Measurements from ENCODE around the gene ZNF160.
A peak's percentile ranks its signal among the peaks of the same experiment; 100 is the strongest.

The ZNF160 gene

DNA sequence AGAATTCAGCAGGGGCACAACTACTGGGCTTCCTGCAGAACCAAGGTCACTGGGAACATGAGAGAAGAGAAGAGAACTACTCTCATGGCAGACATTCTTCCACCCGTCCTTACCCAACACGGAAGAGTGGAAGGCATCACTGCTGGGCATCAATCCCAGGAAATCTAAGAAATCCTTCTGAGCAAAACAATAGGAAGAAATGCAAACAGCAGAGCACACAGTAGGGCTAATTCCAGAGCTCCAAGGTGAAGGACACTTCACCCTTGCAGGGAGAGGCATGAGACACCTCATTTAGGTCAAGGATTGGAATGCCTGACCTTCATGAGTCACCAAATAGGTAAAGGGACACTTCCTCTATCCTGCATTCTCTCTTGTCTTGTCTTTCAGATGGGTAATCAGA, 55.8 kb downstream of the ZNF160 start:
- no peaks in the 10 kb centered on the region for H3K79me2 ChIP-seq (ENCODE audit: control insufficient read depth, insufficient read depth, low read length, poor library complexity)

DNA sequence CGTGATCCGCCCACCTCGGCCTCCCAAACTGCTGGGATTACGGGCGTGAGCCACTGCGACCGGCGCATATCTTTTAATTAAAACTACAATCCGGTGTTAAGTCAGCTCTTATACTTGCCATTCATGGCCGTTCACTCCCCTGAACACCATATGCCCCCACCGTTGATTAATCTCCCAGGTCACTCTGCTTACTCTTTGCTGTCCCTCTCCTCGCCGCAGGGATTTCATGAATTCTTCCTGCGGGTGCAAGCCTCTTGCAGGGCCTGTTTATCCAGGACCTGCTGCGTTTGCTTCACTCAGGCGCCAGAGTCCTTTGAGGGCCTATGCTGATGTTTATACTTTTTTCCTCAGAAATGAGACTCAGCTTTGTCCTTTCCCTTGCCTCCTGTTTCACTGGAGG, 57.7 kb downstream of the ZNF160 start:
- no peak overlapping the region for H3K4ac ChIP-seq (ENCODE audit: low read depth, low read length)
- H2BK12ac ChIP-seq (ENCODE audit: low read length) = no peak overlapping the region
- H3K79me2 ChIP-seq (ENCODE audit: control insufficient read depth, insufficient read depth, low read length, poor library complexity) = no peaks in the 10 kb centered on the region
- no peaks in the 10 kb centered on the region for H3K79me1 ChIP-seq (ENCODE audit: low read length)
- no peak overlapping the region for H3K27ac ChIP-seq (ENCODE audit: low read depth, low read length)
- H3K4me3 ChIP-seq (ENCODE audit: low read depth, low read length) = no peak overlapping the region
- no peak overlapping the region for H3K18ac ChIP-seq (ENCODE audit: low read length)
- no peak overlapping the region for H3K9ac ChIP-seq (ENCODE audit: low read length)
- H2AFZ ChIP-seq (ENCODE audit: insufficient read depth, low read length, poor library complexity) = no peak overlapping the region
- H4K91ac ChIP-seq (ENCODE audit: low read depth, low read length) = no peak overlapping the region
- no peak overlapping the region for H2BK120ac ChIP-seq (ENCODE audit: insufficient read depth, low read length, poor library complexity)
- H3K4me2 ChIP-seq (ENCODE audit: low read length) = no peak overlapping the region
- no peak overlapping the region for H3K14ac ChIP-seq (ENCODE audit: low read length)
- WGBS (ENCODE audit: extremely low coverage, insufficient coverage, insufficient read length) = no CpG with 5 or more reads among the region's 16 CpGs
- H3K4me1 ChIP-seq (ENCODE audit: control insufficient read depth in 1 of 2, insufficient read depth in 2 of 2, low read length in 2 of 2) = peaks cover 0 to 5% of the 10 kb centered on the region in 2 experiments
- DNase-seq = peak; percentile 86 to 91
- H2AK5ac ChIP-seq (ENCODE audit: low read length) = no peak overlapping the region
- H4K12ac ChIP-seq (ENCODE audit: low read depth, low read length) = no peak overlapping the region
- peaks cover 3% of the 10 kb centered on the region for H3K9me3 ChIP-seq (ENCODE audit: insufficient read depth, low read depth, low read length)
- H2BK5ac ChIP-seq (ENCODE audit: low read depth, low read length, poor library complexity) = no peak overlapping the region
- no peaks in the 10 kb centered on the region for H3K27me3 ChIP-seq (ENCODE audit: insufficient read depth, low read length)
- H3K36me3 ChIP-seq (ENCODE audit: control insufficient read depth in 1 of 2, insufficient read depth in 2 of 2, low read length in 2 of 2) = no peaks in the 10 kb centered on the region
- no peak overlapping the region for H4K8ac ChIP-seq (ENCODE audit: low read depth, low read length)
- H3K23ac ChIP-seq (ENCODE audit: low read length) = no peak overlapping the region

More for the DNA sequence above, 55.8 kb downstream of the ZNF160 start:
- Histone ChIP-seq H2BK5ac (ENCODE audit: low read depth, low read length, poor library complexity) (no peak overlapping the region), H3K4me3 (ENCODE audit: low read depth, low read length) (no peak overlapping the region), H2AK5ac (ENCODE audit: low read length) (no peak overlapping the region), H3K36me3 (ENCODE audit: control insufficient read depth in 1 of 2, insufficient read depth in 2 of 2, low read length in 2 of 2) (no peaks in the 10 kb centered on the region), H2BK12ac (ENCODE audit: low read length) (no peak overlapping the region), H3K4ac (ENCODE audit: low read depth, low read length) (no peak overlapping the region), H3K9me3 (ENCODE audit: insufficient read depth, low read depth, low read length) (peaks cover 3% of the 10 kb centered on the region), H3K18ac (ENCODE audit: low read length) (no peak overlapping the region), H4K8ac (ENCODE audit: low read depth, low read length) (no peak overlapping the region), H3K23ac (ENCODE audit: low read length) (no peak overlapping the region), H4K12ac (ENCODE audit: low read depth, low read length) (no peak overlapping the region), H3K14ac (ENCODE audit: low read length) (no peak overlapping the region), H3K9ac (ENCODE audit: low read length) (no peak overlapping the region), H3K4me1 (ENCODE audit: control insufficient read depth in 1 of 2, insufficient read depth in 2 of 2, low read length in 2 of 2) (peaks cover 0 to 5% of the 10 kb centered on the region in 2 experiments), H3K27me3 (ENCODE audit: insufficient read depth, low read length) (no peaks in the 10 kb centered on the region), H2BK120ac (ENCODE audit: insufficient read depth, low read length, poor library complexity) (no peak overlapping the region), H3K79me1 (ENCODE audit: low read length) (no peaks in the 10 kb centered on the region), H3K27ac (ENCODE audit: low read depth, low read length) (no peak overlapping the region), H4K91ac (ENCODE audit: low read depth, low read length) (no peak overlapping the region), H2AFZ (ENCODE audit: insufficient read depth, low read length, poor library complexity) (no peak overlapping the region), H3K4me2 (ENCODE audit: low read length) (no peak overlapping the region)
- WGBS (ENCODE audit: extremely low coverage, insufficient coverage, insufficient read length) = no CpG with 5 or more reads among the region's 2 CpGs
- peak in 1 of 2 donors; percentile 14 for DNase-seq

DNA sequence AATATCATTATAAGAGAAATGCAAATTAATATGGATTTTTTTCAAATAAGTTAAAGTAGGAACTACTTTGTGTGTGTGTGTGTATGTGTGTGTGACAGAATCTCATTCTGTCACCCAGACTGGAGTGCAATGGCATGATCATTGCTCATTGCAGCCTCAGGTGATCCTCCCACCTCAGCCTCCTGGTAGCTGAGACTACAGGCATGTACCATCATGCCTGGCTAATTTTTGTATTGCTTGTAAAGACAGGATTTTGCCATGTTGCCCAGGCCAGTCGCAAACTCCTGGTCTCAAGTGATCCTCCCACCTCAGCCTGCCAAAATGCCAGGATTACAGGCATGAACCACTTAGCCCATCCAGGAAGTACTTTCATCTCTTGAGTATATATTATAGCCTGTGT, 61.9 kb downstream of the ZNF160 start:
- no peak overlapping the region for H3K18ac ChIP-seq (ENCODE audit: low read length)
- no CpG with 5 or more reads among the region's 1 CpG for WGBS (ENCODE audit: extremely low coverage, insufficient coverage, insufficient read length)
- no peaks in the 10 kb centered on the region for H3K79me1 ChIP-seq (ENCODE audit: low read length)
- H2AK5ac ChIP-seq (ENCODE audit: low read length) = no peak overlapping the region
- no peak overlapping the region for H3K4me2 ChIP-seq (ENCODE audit: low read length)
- H3K14ac ChIP-seq (ENCODE audit: low read length) = no peak overlapping the region
- peaks cover 4% of the 10 kb centered on the region for H3K9me3 ChIP-seq (ENCODE audit: insufficient read depth, low read depth, low read length)
- peaks cover 0 to 5% of the 10 kb centered on the region in 2 experiments for H3K4me1 ChIP-seq (ENCODE audit: control insufficient read depth in 1 of 2, insufficient read depth in 2 of 2, low read length in 2 of 2)
- no peak overlapping the region for H2BK120ac ChIP-seq (ENCODE audit: insufficient read depth, low read length, poor library complexity)
- peak; percentile 52 to 57 for DNase-seq
- H3K4ac ChIP-seq (ENCODE audit: low read depth, low read length) = no peak overlapping the region
- no peak overlapping the region for H3K4me3 ChIP-seq (ENCODE audit: low read depth, low read length)
- no peak overlapping the region for H4K91ac ChIP-seq (ENCODE audit: low read depth, low read length)
- no peak overlapping the region for H4K8ac ChIP-seq (ENCODE audit: low read depth, low read length)
- no peak overlapping the region for H3K9ac ChIP-seq (ENCODE audit: low read length)
- H3K27ac ChIP-seq (ENCODE audit: low read depth, low read length) = no peak overlapping the region
- H2AFZ ChIP-seq (ENCODE audit: insufficient read depth, low read length, poor library complexity) = no peak overlapping the region
- peak overlapping the region; percentile 22 for H3K23ac ChIP-seq (ENCODE audit: low read length)
- no peaks in the 10 kb centered on the region for H3K79me2 ChIP-seq (ENCODE audit: control insufficient read depth, insufficient read depth, low read length, poor library complexity)
- H4K12ac ChIP-seq (ENCODE audit: low read depth, low read length) = no peak overlapping the region
- H3K36me3 ChIP-seq (ENCODE audit: control insufficient read depth in 1 of 2, insufficient read depth in 2 of 2, low read length in 2 of 2) = no peaks in the 10 kb centered on the region
- no peaks in the 10 kb centered on the region for H3K27me3 ChIP-seq (ENCODE audit: insufficient read depth, low read length)
- H2BK12ac ChIP-seq (ENCODE audit: low read length) = no peak overlapping the region
- no peak overlapping the region for H2BK5ac ChIP-seq (ENCODE audit: low read depth, low read length, poor library complexity)

DNA sequence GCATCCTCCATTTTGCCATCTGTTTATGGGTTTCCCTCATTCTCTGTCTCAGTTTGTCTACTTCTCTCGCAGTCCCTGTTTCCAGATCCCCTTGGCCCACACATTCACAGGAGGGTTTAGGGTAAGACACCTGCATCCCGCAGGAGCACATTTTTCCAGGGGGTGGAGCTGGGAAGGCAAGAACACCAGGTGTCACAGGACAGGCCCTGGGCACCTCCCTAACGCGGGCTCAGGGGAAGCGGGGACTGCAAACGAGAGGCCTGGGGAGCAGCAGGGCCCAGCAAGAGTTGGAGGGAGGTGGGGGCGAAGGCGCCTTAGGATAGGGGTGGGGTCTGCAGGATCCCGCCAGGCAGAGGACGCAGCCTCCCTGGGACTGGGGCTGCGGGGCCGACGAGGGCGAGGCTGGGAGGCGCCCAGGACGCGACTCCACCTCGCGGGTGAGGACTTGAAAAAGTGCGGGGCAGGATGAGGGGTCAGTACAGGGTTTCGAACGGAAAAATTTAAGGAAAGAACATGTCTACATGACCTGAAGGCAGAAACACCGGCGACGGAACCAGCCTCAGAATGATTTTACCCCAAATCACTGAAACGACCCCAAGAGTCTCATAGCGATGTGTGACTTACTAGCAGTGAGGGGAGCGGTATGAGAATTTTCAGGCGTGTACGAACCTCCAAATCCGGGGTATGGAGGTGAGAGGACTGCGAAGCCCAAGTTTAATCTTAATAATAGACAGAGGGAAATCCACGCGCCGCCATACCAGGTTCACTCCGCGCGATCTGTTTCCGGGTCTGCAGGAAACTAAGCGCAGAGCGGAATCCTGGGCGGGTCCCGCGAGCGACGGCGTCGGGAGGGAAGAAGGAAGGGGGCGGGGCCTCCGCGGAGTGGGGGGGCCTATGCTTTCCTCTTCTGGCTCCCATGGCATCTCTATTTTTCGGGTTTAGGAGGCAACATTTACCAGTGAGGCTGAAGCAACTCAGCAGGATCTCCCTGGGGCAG, 65.8 kb downstream of the ZNF160 start:
- H3K79me1 ChIP-seq (ENCODE audit: low read length) = no peaks in the 10 kb centered on the region
- no peak overlapping the region for H4K91ac ChIP-seq (ENCODE audit: low read depth, low read length)
- H3K4me1 ChIP-seq (ENCODE audit: control insufficient read depth in 1 of 2, insufficient read depth in 2 of 2, low read length in 2 of 2) = no peaks in the 10 kb centered on the region
- no peak overlapping the region for H2BK5ac ChIP-seq (ENCODE audit: low read depth, low read length, poor library complexity)
- H2AFZ ChIP-seq (ENCODE audit: insufficient read depth, low read length, poor library complexity) = no peak overlapping the region
- peaks cover 5% of the 10 kb centered on the region for H3K9me3 ChIP-seq (ENCODE audit: insufficient read depth, low read depth, low read length)
- H3K36me3 ChIP-seq (ENCODE audit: control insufficient read depth in 1 of 2, insufficient read depth in 2 of 2, low read length in 2 of 2) = no peaks in the 10 kb centered on the region
- H2BK120ac ChIP-seq (ENCODE audit: insufficient read depth, low read length, poor library complexity) = peak overlapping the region; percentile 13
- H3K23ac ChIP-seq (ENCODE audit: low read length) = no peak overlapping the region
- no CpG with 5 or more reads among the region's 52 CpGs for WGBS (ENCODE audit: extremely low coverage, insufficient coverage, insufficient read length)
- peak; percentile 57 to 83 for DNase-seq
- no peak overlapping the region for H3K27ac ChIP-seq (ENCODE audit: low read depth, low read length)
- H3K4me2 ChIP-seq (ENCODE audit: low read length) = peak overlapping the region; percentile 45
- H4K12ac ChIP-seq (ENCODE audit: low read depth, low read length) = no peak overlapping the region
- H3K18ac ChIP-seq (ENCODE audit: low read length) = no peak overlapping the region
- no peak overlapping the region for H3K14ac ChIP-seq (ENCODE audit: low read length)
- H2BK12ac ChIP-seq (ENCODE audit: low read length) = no peak overlapping the region
- H3K9ac ChIP-seq (ENCODE audit: low read length) = no peak overlapping the region
- H2AK5ac ChIP-seq (ENCODE audit: low read length) = no peak overlapping the region
- H3K4ac ChIP-seq (ENCODE audit: low read depth, low read length) = no peak overlapping the region
- H3K79me2 ChIP-seq (ENCODE audit: control insufficient read depth, insufficient read depth, low read length, poor library complexity) = no peaks in the 10 kb centered on the region
- H4K8ac ChIP-seq (ENCODE audit: low read depth, low read length) = no peak overlapping the region
- no peaks in the 10 kb centered on the region for H3K27me3 ChIP-seq (ENCODE audit: insufficient read depth, low read length)
- peak overlapping the region; percentile 53 for H3K4me3 ChIP-seq (ENCODE audit: low read depth, low read length)

Data from trophoblast cell (in vitro differentiated cells and primary cell).